Activated naive CD8-positive, alpha-beta T cell treated with anti-CD3 and anti-CD28 coated beads, Interleukin-2, amount 50 U/mL, for 16 hours (primary cell): Measurements from ENCODE around the gene BRSK2.
"Not testable (repeated sequence)": the region's sequence is repeated elsewhere in the genome, so short reads cannot be mapped to it uniquely, and the experiment has no call there.

Source experiments
- DNase-seq: peaks from one replicate; pipeline ENCODE4 v3.0.0-alpha.2; 2020; ENCODE audit warnings: low read depth, low spot score

Gene BRSK2

DNA sequence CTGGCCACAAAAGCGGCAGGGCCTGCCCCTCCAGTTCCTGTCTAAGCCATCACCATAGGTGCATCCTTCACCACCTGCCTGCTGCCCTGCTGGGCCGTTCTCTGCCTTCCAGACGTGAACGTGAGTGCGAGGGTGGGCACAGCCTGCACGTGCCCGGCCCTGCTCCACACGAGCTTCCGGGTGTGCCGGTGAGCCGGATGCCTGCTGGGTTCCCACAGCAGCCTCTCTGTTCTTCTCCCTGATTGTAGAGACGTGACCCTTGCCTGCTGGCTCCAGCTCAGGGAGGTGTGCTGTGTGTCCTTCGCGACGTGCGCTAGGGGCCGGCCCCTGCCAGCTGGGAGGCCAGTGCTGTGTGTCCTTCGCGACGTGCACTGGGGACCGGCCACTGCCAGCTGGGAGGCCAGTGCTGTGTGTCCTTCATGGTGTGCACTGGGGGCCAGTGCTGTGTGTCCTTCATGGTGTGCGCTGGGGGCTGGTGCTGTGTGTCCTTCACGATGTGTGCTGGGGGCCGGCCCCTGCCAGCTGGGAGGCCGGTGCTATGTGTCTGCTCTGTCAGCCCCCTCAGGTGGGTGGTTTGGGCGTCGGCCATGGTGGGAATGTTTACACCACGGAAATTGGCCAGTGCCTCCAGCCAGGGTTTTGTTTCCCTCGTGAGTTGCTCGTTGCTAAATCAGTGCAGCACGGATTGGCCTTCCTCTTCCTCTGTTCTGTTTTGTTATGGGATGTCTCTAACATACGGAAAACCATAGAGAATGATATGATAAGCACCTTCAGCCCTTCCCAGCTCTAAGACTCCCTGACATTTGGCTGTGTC lies 35.4 kb upstream of the BRSK2 start:
- DNase-seq = no peak

DNA sequence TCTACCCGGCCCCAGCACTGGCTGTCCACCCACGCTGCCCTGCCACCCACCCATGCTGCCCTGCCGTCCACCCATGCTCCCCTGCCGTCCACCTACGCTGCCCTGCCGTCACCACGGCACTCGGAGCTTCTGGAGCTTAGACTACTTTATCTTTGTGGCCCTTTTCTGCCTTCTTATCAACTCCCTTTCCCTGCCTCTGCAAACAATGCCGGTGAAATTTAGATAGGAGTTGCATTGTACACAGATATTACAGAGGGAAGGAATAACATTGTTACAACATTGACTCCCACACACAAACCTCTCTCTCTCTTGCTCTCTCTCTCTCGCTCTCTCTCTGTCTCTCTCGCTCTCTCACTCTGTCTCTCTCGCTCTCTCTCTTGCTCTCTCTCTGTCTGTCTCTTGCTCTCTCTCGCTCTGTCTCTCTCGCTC lies 33.7 kb upstream of the BRSK2 start:
- no peak for DNase-seq

DNA sequence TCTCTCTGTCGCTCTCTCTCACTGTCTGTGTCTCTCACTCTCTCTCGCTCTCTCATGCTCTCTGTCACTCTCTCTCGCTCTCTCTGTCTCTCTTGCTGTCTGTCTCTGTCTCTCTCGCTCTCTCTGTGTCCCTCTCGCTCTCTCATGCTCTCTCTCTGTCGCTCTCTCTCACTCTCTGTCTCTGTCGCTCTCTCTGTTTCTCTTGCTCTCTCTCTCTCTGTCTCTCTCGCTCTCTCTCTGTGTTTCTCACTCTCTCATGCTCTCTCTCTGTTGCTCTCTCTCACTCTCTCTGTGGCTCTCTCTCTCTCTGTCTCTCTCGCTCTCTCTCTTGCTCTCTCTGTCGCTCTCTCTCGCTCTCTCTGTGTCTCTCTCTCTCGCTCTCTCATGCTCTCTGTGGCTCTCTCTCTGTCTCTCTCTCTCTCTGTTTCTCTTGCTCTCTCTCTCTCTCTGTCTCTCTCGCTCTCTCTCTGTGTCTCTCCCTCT lies 33.2 kb upstream of the BRSK2 start:
- no peak for DNase-seq

DNA sequence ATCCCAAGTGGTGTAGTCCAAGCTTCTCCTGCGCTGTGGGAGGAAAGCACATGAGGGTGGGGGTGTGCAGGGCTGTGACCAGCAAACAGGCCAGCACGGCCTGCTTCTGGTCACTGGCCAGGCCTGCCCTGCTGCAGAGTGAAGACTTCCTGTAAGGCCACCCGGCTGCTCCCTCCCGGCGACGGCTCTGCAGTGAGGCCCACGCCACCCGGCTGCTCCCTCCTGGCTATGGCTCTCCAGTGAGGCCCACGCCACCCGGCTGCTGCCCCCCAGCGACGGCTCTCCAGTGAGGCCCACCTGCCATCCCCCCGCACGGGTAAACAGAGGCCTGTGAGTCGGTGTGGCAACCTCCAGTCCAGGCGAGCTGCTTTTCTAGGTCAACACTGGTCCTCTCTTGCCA lies 31.4 kb upstream of the BRSK2 start:
- DNase-seq = no peak

DNA sequence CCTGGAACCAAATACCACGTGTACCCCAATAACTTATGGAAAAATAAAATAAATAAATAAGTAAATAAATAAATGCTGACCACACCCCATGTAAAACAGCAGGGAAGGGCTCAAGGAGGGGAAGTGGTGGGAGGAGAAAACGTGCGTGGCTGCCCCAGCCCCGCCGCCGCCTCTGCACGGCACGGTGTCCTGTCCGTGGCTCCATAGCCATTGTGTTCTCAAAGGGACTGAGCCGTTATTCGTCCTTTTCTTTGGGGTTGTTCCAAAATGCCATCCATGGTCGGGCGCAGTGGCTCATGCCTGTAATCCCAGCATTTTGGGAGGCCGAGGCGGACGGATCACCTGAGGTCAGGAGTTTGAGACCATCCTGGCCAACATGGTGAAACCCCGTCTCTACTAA lies 30.8 kb upstream of the BRSK2 start:
- not testable (repeated sequence) for DNase-seq

DNA sequence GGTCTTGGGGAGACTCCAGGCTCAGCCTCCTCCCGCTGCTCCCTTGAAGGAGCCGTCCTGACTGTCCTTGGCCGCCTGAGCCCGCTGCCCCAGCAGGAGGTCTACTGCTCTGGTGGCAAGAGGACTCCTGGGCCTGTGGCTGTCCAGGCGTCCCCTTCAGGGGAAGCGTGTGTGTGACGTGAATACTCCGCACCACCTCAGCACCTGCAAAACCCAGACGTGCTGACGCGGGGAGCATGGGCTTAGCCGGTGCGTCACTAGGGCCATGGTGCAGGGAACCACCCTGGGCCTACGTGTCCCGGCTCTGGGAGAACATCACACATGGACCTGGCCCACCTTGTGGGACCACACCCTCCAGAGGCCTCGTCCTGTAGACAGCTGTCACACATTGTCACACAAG lies 30.2 kb upstream of the BRSK2 start:
- no peak for DNase-seq

DNA sequence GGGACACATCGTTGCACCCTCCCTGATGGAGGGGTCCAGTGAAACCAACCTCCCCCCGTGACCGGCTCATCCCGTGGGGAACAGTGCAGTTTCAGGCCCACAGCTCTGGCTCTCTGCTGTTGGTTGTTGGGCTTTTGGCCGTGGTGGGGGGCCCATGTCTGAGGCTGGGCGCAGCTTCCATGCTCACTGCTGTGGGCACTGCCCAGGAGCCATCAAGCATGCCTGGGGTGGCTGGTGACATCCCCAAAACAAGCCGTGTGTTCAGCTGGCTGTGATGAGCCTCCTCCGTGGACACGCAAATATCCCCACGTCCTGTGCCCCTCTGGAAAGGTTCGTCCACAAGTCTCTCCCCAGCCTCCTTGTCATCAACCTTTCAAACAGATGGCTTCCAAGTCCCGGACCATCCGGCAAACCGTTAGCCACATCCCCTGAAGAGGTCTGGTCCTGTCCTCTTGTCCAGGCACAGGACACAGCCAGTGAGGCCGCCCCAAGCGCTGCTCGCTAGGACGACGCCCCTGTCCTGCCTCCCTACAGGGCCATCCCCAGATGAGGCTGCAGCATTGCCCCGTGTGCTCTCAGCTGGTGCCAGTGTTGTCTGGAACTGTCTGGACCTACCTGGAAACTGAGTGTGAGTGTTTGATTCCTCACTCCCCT lies 29.4 kb upstream of the BRSK2 start:
- no peak for DNase-seq

DNA sequence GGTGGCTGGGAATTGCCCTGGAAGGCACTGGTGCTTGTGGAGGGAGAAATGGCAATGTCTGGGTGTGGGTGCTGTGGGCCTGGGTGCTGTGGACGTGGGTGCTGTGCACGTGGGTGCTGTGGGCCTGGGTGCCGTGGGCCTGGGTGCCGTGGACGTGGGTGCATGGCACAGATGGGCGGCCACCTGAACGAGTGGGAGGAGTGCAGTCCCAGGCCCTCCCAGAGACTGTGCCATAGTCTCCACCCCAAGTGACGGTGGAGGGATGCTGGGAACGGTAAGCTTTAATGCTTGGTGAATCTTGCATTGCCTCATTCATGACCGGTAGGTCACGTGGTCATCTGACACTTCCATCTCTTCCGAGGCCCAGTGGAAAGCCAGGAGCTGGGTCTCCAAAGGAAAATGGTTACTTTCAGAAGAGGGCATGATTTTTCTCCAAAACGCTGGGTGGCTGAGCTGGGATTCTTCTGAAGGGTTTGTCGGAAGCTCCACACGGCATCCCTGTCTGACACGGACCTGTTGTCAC lies 28.8 kb upstream of the BRSK2 start:
- DNase-seq = no peak

DNA sequence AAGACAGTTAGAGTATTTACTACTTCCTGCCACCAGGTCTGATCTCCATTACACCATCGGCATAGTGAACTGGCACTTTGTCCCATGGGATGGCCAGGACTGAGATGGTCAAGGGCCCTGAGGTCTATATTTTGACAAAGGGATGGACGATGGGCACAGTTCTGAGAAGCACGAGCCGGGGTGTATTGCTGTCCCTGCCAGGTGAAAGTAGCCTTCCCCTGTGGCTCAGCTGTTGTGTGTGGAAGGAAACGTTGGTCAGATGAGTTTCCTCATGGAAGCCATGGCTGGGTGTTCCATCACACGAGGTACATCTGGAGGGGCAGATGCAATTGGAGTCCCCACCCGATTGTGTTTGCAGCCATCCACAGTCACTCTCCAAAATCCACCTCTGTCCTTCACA lies 27.9 kb upstream of the BRSK2 start:
- DNase-seq = no peak

DNA sequence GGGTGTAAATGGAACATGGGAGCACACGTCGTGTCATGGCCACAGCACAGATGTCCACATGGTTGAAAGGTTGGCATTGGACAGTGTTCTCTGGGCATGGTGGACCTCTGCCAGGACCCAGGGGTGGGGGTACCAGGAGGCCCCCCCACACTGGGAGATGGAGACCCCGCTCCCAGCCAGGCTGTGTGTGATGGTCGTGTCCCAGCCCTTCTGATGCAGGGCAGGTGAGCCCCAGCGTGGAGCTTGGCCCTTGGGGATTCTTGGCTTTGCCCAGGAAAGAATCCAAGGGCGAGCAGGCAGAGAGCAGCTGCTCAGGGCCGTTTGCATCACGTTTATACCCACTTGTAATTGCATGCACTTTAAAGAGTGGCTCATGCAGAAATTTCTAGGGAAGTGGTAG lies 22.0 kb upstream of the BRSK2 start:
- DNase-seq = no peak

DNA sequence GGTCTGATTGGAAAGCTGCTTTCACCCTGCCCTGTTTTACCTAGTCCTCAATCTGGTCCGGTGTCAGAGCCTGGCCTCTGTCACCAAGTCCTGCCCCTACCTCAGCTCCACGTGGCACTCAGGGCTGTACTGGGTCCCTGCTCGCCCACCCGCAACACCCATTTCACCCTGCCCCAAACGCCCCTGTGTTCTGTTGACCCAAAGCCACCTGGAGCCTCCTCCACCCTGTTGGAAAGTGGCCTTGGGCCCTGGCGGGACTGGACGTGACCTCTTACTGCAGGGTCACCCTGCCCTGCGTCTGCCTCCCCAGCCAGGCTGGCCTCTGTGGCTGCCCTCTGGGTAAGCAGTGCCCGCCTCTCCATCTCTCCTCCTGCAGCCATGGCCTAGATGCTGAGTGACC lies 21.5 kb upstream of the BRSK2 start:
- no peak for DNase-seq

DNA sequence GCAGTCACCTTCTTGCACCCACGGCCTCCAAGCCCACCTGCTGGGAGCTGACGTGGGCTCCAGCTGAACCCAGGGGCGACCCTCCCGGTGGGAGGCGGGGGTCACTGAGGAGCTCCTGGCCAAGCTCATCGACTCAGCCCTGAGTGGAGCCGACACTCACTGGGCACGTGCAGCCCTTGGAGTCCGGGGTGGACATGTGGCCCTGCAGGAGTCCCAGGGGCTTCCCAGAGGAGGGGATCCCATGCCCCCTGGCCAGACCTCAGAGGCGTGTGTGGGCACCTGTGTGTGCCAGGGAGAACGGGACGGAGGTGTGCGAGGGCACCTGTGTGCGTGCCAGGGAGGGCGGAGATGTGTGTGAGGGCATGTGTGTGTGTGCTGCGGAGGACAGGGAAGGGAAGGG lies 20.8 kb upstream of the BRSK2 start:
- DNase-seq = no peak

DNA sequence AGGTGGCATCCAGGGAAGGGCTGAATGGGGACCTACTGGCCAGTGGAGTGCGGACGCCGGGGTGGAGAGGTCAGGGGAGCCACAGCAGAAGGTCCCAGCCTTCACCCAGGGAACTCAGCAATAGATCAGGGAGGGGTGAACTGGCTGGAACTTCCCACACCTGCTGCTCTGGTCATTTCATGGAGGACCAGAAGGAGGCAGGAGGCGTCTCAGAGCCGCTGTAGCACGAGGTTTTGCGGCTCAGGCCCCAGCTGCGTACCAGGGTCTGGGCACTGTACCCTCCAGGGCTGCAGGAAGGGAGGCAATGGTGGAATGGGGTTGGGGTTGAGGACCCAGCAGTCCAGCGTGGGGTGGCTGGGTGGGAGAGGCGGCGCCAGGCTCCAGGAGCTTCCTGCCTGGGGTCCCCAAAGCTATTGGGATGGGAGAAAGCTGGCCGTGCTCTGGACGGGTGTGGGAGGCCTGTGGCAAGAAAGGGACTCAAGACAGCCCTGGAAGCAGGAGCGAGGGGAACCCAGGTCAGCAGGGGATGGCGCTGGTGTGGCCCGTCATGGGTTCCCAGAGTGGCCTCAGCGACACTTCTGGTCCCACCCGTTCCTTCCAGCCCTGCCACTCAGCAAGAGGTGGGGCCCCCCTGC lies 20.2 kb upstream of the BRSK2 start:
- no peak for DNase-seq

DNA sequence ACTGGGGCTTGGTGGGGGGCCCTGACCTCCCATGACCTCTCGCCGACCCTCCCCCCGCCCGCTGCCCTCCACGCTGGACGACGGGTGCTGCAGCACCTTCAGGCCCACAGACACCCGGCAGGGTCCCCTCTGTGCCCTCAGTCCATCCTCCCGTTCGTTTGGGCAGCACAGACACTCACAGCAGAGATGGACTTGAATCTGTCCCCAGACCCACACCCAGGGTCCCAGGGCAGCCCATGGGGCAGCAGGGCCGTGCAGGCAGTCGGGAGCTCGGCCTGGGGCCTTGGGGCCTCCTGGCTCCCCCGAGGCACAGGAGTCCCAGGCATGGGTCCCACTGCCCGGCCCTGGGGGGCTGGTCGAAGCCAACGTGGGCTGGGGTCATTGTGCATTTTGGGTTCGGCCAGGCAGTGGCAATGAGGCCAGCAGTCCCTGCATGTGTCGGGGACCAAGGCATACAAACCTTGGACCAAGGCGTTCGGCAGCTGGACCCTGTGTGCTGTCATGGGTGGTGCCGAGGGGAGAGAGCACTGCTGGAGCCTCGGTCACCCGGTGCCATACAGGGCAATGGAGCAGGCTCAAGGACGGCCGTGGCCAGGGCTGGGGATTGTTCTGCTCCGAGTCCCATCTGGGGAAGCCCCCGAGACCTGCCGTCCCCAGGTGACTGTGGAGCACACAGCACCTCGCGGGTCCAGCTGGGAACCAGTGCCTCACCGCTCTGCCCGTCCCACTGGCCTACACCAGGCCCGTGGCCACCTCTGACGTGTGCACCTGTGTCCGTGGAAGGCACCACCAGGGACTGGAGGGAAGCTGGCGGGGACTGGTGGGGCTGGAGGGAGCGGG lies 19.3 kb upstream of the BRSK2 start:
- DNase-seq = no peak

DNA sequence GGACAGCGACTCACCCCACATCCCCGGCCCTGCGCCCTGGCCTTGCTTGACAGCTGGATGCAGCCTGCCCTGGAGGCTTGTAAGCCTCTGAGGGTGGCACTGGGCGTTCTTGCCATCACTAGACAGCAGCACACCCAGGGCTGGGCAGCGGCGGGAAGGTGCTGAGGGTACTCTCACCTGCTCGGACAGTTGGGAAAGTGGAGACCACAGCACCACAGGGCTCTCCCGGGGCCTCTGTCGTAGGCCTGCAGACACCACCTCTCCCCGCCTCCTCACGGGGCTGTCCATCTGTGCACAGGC lies 18.8 kb upstream of the BRSK2 start:
- no peak for DNase-seq

DNA sequence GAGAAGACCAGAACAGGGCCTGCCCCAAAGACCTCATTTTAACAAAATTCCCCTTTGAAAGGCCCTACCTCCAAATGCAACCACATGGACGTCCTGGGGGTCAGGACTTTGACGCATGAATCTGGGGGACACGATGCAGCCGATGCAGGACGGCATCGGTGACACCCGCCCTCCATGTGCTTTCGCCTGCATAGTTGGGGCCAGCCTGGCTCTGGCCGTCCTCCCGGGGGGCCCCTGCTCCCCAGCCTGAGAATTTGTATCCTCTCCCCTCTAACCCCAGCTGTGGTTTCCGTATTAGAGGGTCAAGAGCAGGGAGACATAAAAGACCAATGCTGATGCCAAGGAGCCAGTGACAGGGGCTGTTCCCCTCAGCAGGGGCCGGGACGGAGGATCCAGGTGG lies 18.4 kb upstream of the BRSK2 start:
- DNase-seq = no peak

DNA sequence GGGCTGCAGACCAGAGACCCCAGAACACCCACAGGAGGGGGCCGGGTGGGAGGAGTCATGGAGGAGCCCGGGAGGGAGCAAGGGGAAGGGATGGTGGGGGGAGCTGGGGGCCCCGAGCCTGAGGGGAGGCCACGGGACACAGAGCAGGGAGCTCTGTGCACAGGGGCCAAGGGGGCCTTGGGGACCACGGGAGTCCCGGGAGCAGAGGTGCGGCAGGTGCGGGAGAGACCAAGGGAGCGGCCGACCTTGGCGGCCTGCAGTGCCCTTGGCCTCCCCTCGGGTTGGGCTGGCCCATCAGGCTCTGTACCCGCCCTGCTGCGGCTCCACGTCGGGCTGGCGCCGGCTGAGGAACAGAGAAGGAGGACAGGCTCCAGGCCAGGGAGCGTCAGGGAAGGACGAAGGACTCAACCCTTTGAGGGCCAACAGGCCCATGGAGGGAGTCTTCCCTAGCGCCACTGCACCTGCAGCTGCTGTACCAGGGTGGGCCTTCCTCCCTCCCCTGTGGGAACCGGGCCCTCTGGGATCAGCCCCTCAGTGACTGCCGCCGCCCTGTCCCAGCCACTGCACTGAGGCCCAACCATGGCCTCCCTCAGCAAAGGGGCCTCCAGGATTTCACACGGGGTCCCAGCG lies 17.8 kb upstream of the BRSK2 start:
- no peak for DNase-seq

DNA sequence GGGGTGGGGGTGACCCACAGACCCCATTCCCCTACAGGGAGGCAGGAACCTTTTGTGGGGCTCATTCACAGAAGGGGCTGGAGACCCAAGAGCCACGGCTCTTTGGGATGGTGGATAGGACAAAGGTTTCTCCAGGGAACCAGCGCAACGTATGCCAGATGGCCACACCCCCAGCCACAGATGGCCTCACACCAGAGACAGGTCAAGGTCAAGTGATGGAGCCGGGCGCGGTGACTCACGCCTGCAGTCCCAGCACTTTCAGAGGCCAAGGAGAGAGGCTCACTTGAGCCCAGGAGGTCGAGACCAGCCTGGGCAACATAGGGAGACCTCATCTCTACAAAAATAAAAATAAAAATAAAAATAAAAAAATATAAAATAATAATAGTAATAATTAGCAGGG lies 17.1 kb upstream of the BRSK2 start:
- DNase-seq = no peak

DNA sequence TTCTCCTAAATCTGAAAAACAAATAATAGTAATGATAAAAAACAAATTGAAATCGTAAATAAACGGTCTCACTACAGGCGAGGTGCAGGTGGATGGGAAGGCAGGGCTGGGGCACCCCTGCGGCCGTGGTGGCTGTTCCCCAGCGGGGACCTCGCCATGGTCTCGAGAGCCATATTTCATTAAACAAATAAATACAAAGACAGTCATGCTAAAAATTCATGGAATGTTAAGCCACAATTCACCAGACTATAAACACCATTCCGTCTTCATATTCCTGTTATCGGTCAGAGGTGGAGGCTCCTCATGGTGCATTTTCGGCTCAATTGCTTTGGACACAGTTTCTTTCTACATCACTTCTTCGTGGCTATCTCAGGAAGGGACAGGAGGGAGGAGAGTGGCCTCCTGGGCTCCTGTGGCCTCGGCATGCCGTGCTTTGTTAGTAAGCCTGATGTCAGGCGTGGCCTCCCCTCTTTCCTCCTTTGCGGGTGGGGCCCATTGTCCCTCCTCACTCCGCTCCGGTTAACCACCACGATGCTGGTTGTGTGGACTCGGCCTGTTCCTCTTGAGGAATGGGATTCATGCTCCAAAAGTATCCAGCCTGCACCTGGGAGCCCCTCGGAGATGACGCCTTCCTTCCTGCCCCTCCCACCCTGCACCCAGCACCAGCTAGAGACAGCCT lies 16.1 kb upstream of the BRSK2 start:
- no peak for DNase-seq

DNA sequence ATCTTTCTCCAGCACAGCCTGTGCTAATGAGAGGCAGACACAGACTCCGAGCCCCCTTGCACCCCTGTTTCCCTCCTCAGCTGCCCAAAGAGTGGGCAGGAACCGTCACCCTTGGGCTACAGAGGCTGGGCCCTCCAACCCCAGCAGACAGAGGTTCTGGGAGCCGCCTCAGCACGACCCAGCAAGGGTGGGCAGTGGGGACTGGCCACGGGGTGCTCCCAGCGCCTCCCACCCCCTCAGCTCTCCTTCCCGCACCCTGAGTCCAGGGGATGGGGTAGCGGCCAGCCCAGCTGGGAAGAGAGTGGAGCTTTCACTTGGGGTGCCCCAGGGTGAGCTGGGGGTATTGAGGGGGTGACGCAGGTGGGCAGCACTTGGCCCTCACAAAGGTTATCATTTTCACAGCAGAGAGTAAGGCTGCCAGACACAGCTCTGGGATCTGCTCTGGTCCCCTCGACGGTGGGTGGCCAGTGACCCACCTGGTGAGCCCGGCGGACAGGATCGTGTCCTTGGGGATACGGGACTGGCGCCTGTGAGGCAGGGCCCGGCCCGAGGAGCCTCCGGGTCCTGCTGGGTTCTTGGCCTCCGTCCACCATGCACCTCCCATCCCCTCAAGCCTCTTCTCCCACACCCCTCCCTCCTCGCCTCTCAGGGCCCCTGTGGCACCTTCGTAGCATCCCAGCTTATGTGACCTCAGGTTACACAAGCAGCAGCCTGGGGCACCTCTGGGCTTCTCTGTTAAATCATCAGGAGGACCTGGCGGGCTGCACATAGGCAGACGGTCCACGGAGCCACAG lies 14.4 kb upstream of the BRSK2 start:
- DNase-seq = no peak
